HG03342 (cell line): ENCODE measurements around the gene PRKD2.

Experiments used
- ATAC-seq: cut with Tn5 transposase; IDR thresholded peaks from one replicate; pipeline ENCODE4 v1.9.1; 2021; ENCODE audit warnings: mild to moderate bottlenecking, moderate library complexity; ENCODE audit not compliant: unreplicated experiment

PRKD2 gene

DNA sequence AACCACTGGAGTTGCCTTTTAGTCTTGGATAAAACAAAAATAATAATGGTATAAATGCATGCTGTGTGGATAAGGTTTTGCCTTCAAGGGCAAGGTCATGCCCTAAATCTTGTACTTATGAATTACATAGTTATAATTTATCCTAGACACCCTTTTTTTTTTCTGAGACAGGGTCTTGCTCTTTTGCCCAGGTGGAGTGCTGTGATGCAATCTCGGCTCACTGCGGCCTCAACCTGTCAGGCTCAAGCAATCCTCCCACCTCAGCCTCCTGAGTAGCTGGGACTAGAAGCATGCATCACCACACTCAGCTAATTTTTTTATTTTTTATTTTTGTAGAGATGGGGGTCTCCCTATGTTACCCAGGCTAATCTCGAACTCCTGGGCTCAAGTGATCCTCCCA lies 48.3 kb downstream of the PRKD2 start:
- no peak for ATAC-seq

DNA sequence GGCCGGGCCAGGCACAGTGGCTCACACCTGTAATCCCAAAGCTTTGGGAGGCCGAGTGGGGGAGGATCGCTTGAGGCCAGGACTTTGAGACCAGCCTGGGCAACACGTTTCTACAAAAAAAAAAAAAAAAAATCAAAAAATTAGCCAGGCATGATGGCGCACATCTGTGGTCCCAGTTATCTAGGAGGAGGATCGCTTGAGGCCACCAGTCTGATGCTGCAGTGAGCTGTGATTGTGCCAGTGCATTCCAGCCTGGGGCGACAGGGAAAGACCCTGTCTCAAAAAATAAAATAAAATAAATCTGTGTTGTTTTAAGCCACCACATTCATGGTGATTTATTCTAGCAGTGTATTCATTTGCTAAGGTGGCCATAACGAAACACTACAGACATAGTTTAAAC lies 51.8 kb downstream of the PRKD2 start:
- no peak for ATAC-seq

DNA sequence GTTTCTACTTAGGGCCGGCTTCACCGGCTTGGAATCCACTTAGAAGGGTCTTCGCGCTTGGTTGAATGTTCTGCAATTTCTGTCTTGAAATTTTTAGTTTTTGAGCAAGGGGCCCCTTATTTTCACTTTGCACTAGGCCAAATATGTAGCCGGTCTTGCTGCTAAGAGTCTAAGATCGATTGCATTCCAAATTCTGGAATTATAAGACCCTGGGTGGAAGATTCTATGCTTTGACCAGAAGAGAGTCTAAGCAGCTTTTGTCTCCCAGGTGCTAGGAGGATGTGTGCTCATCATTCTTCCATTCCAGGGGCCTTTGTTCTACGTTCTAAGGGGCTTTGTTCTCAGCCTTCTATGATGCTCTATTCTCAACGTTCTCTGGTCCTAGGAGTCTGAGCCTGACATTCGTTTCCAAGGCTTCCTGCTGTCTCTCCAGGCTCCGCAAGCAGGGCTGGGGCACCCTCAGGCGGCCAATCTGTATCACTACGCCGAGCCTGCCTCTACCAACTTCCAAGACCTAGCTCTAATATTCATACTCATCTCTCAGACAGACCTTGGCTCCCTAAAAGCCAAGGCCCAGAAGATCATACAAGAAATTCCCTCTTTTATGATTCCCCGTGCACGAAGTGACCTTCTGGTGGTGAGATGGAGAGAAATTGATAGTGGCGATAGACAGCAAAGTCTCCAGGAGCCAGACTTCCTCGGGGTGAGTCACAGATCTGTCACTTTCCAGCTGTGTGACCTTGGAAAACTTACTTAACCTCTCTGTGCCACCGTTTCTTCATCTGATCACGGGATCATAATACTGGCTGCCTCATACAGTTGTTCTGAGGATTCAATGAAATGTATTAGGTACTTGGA lies 55.0 kb downstream of the PRKD2 start:
- ATAC-seq = no peak

DNA sequence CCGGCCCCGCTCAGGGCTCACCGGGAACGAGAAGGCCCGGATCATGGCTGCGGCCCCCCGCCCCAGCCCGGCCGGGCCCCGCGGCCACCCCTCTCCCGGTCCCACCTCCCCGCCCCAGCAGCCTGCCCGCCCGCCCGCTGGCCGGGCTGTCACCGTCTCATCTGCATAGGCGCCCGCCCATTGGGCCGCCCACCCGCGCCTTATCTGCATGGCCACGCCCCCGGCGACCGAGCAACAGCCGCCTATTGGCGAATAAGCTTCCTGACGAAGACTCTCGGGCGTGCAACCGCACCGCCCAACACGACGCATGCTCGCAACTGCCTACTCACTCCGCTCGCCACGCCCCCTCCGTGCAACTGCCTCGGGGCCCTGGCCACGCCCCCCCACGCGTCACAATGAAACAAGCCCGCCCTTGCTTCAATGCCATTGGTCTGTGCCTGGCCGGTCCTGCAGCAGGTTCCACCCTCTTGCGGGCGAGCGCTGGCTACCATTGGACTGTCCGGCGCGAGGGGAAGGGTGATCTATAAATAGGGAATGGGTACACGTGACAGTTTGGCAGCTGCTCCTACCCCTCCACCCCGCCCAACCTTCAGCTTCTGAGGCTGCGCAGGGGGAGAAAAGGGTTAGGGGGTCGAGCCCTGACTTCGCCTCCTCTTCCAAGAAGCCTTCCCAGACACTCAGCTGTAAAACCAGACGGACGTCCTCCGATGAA lies 55.7 kb downstream of the PRKD2 start, which contains the start of gene DACT3:
Gene DACT3 (minus strand): TSS at position 163 of the 712 bp plus-strand sequence. CDS start 118 bp downstream, at position 45.
- ATAC-seq = peak; percentile 90

DNA sequence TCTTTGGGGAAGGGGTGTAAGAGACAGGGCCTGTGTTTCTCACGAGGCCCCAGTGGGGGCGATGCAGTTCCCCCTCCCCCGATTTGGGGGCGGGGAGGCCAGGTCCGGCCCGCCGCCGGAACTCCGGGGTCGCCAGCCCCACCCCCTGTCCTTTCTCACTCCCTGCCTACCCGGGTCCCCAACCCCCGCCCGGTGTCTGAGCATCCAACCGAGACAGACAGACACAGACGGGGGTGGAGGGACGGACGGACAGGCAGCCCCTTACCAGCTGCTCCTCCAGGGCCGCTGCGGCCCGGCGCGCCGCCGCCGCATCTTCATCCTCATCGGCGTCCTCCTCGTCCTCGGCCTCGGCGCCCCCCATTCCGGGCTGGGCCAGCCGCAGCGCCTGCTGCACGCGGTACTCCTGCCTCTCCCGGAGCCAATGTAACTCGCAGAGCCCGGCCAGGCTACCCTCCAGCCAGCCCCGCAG lies 56.3 kb downstream of the PRKD2 start:
- no peak for ATAC-seq

DNA sequence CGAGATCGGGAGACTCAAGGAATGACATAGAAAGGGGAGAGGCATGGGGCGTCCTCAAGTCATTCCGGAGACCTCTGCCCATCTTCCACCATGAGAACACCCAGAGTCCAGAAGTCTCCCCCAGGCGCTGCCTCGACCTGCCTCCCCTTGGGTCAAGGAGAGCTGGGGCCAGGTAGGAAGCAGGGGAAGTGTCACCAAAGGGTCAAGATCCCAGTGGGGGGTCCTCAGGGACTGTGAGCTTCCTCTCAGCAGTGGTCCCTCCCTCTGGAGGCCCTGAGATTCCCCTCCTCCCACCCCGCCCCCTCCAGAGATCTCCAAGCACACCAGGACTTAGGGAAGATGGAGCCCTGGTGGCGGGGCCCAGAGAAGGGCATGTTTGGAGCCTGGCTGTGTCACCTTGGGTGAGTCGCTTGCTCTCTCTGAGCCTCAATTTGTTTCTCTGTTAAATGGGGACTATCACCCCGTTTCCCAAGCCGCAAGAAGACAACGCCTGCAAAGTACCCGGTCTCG lies 56.9 kb downstream of the PRKD2 start:
- ATAC-seq = no peak

DNA sequence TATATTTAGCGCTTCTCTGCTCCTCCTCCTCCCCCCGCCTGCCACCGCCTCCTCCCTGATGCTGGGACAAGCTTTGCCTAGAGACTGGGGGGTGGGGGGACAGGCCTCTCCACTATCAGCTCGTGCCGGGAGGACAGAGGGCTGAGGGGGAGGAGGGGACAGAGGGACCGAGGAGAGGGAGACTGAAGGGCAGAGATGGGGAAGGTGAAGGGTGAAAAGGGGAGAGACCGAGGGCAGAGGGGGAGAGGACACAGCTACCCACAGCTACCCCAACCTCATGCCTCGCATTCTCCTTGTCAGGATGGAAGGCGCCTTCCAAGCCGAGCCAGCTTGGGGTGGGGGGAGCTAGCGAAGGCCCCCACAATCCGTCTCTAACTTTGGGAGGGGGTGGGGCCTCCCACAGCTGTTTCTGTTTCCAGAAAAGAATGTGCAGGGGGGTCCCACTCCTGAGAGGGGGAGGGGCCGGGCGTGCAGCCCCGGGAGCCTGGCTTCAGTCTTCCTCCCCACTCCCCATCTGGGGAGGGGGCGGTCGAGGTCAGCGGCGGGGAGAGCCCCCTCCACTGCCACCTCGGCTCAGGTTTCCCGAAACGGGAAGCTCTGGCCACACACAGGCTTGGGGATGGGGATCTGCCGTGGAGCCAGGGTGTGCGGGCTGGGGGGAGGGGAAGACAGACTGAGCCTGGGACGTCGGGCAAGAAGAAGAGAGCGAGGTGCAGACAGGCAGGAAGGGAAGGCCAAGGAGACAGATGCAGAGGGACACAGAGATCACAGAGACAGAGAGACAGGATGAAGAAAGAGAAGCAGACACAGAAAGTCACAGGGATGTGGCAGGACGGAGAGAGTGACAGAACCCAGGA lies 57.5 kb downstream of the PRKD2 start:
- no peak for ATAC-seq

DNA sequence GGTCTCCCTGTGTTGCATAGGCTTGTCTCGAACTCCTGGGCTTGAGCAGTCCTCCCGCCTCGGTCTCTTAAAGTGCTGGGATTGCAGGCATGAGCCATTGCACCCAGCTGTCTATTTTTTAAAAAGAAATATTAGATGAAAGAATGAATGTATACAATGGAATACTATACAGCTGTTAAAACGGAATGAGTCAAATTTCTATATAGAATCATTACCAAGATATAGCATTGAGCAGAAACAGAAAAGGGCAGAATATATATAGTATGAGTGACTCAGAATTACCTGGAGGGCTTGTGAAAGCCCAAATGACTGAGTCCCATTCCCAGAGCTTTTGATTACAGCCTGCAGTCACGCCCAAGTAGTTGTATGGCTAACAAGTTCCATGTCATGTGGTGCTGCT lies 60.4 kb downstream of the PRKD2 start:
- ATAC-seq = no peak

DNA sequence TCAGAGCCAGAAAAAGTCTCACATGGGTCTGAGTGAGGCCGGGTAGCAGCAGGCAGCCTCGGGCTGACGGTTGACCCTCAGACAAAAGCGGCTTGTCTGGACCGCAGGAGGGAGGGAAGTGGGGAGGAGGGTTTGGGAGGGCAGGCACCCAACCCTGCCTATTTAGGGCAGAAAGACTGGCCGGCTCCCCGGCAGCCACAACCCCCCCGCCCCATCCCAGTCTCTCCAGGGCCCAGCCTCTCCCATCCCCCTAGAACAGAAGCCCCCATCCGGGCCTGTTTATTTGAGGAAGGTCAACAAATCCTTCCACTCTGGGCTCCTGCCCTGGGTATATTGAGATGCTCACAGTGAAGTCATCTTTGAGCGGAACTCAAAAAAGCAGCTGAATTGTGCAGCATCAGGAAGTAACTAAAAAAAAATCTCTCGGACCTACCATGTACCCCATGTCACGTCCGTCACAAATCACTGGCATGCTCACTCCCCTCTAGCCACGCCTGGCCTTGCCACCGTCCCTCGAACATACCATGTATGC lies 62.2 kb downstream of the PRKD2 start:
- no peak for ATAC-seq

DNA sequence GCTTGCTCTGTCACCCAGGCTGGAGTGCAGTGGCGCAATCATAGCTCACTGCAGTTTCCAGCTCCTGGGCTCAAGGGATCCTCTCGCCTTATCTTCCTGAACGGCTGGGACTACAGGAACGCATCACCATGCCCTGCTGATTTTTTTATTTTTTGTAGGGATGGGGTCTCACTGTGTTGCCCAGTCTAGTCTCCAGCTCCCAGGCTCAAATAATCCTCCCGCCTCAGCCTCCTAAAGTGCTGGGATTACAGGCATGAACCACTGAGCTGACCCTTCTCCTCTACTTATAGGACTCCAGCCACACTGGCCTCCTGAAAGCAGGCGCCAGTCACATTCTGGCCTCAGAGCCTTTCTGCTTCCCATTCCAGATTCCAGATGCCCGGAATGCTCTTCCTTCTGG lies 66.5 kb downstream of the PRKD2 start:
- ATAC-seq = no peak

DNA sequence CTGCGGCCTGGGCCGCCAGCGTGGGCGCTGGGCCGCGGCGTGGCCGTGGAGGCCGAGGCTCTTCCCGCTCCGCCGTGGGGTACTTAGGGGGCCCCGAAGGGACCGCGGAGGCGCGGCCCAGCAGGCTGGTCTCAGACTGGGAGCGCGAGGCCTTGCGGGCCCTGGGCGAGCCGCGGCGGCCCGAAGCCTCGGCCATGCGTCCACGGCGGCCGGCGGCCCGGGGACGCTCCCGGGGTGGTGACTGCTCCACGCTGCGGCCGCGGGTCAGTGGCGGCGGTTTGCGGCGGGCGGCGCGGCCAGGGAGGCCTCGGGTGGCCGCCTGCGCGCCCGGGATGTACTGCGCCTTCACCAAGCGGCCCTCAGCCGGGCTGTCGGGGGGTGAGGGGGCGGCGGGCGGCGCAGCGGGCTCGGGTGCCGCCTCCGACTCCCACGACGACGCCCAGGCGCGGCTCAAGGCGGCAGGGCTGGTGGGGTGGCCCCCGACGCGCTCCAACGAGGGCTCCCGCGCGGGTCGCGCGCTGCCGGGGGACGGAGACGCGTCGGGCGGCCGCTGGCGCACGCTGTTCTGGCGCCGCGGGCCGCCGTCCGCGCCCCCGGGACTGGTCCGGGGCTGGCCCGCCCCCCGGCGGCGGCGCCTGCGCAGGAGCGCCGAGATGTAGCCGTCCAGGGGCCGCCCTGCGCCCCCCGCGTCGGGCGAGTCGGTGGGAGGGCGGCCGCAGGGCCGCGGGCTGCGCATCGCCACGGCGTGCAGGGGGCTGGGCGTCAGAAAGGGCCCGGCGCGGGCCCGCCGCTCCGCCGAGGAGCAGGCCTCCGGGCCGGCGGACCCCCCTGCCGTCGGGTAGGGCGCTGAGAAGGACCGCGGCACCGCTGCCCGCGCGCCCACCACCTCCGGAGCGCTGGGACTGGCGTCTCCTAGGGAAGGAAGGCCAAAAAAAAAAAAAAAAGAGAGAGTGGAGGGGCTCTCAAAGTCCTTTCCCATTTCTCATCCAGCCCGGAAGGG lies 67.7 kb downstream of the PRKD2 start:
- ATAC-seq = no peak

DNA sequence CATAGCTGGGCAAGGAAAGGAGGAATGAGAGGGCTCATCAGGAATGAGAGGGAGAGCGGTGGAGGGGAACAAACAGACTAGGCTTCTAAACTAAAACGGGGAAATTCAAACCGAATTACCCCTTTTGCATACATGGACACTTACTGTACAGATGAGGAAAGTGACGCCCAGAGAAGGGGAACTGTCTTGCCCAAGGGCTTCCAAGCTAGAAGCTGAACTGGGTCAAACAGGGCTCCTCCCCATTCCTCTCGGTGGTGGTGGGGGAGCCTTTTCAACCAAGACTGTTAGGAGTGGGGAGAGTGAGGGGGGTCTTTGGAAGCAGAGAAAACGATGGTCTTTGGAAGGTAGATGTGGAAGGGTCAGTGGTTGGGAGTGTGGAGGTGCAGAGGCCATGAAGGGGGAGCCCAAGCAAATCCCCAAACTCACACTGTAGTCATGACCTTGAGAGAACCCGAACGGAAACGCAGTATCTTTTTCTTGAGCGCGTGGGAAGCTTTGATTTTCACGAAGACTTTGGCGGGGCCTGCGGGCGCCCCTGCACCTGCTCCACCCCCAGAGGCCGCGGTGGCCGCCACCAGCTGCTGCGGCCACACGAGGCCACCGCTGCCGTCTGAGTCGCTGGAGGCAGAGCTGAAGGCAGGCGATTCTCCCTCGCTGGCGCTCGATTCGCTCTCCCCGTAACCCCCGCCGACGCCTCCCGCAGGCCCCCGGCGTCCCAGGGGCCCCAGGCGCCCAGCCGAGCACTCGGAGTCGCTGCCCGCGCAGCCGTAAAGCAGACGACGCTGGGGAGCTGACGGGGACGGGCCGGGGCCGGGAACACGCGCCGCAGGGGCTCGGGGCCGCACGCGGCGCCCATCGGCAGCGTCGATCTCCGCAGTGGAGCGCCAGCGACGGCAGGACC lies 68.6 kb downstream of the PRKD2 start:
- ATAC-seq = no peak

DNA sequence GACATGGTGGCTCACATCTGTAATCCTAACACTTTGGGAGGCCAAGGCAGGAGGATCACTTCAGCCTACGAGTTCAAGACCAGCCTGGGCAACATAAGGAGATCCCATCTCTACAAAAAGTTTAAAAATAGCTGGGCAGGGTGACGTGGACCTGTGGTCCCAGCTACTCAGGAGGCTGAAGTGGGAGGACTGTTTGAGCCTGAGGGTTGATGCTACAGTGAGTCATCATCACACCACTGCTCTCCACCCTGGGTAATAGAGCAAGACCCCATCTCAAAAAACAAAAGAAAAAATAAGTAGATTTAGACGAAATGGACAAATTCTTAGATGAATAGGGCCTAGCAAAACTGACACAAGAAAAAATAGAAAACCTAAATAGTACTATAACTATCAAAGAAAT lies 70.5 kb downstream of the PRKD2 start:
- ATAC-seq = no peak

DNA sequence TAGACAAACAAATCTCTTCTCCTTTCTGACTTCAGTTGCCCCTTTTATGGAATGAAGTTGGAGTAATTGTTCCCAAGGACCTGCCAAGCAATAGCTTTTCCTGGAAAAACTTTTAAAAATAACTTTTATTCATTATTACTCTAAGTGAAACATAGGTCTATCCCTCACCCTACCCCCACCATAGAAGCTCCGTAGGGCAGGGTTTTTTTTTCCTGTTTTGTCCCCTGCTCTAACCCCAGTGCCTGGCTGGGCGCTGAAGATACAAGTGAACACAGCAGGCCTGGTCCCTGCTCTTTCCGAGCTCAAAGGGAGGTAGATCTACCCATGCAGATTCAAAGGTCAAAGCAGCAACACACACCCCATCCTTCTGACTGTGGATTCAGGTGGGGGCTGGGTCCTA lies 72.2 kb downstream of the PRKD2 start:
- no peak for ATAC-seq

DNA sequence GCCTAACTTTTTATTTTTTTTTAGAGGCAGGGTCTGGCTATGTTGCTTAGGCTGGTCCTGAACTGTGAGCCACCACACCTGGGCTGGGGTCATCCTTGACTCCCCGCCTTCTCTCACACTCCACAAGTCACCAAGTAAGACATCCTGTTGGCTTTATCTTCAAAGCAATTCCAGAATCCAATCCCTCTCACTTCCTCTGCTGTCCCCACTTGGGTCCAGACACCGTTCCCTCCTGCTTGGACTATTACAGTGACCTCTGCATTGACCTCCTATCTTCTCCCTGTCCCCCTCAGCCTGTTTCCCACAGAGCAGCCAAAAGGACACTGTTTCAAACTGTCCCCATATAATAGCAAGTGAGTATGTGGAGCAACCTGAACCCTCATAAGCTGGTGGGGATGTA lies 76.3 kb downstream of the PRKD2 start:
- no peak for ATAC-seq

DNA sequence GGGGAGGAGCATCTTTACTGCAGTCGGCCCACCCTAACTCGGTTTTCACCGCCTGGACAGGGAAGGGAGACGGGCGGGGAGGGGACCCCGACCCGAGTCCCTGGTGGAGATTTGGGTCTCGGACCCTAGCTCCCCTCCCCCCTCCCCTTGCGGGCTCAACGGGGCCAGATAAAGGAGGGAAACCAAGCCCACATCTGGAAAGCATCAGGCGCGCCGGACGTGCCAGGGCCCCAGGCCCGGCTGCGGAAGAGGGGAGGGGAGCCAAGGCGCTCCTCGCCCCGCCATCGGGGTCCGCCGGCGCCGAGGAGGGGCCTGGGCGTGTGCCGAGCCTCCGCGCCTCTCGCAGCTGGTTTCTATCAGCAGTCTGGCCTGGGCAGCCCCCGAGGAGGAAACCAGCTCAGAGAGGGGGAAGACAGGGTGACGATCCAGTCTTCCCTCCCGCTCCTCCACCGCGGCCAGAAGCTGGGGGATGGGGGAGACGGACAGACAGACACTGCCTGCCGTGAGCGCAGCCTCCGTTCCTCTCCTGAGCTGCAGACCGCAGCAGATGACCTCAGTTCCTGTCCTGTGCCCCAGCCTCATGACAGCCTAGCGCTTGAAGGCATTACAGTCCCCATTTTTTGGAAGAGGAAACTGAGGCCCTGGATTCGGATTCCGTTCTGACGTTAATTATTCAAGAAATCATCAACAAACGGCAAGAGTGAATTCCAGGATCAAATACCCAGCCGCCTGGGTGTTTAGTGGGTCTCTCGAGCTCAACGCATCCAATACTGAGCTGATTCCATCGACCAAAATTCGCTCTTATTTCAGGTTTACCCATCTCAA lies 77.3 kb downstream of the PRKD2 start:
- no peak for ATAC-seq

DNA sequence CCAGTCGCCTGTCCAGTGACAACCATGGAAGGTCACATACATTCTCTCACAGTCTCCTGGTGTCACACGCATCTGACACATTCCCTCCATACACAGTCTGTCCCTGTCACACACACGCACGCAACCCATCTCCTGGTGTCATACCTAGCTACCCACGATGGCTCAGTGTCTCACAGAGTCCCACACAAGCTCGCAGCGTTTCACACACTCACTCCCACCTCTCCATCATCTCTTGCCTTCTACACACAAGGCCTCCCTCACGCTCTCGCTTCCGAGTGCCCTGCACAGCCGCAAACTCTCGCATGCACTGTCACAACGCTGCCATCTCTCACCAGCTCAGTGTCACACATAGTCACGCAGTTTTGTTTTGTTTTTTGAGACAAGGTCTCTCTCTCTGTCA lies 79.7 kb downstream of the PRKD2 start:
- no peak for ATAC-seq
